22Rv1 (cell line): ENCODE data around the gene KRTAP10-10.
"Not testable (repeated sequence)": the region's sequence is repeated elsewhere in the genome, so short reads cannot be mapped to it uniquely, and the experiment has no call there.

ENCODE experiments used
- ZFX ChIP-seq: fragments of 450-650 bp; IDR thresholded peaks from 2 replicates; pipeline ENCODE4 v1.6.1; 2017; ENCODE audit warnings: antibody characterized with exemption, borderline replicate concordance
- TF ChIP-seq, protein P1 (sequence below): fragments of 450-650 bp; IDR thresholded peaks from 2 replicates; pipeline ENCODE4 v1.5.1; 2017; ENCODE audit warnings: mild to moderate bottlenecking

DNA sequence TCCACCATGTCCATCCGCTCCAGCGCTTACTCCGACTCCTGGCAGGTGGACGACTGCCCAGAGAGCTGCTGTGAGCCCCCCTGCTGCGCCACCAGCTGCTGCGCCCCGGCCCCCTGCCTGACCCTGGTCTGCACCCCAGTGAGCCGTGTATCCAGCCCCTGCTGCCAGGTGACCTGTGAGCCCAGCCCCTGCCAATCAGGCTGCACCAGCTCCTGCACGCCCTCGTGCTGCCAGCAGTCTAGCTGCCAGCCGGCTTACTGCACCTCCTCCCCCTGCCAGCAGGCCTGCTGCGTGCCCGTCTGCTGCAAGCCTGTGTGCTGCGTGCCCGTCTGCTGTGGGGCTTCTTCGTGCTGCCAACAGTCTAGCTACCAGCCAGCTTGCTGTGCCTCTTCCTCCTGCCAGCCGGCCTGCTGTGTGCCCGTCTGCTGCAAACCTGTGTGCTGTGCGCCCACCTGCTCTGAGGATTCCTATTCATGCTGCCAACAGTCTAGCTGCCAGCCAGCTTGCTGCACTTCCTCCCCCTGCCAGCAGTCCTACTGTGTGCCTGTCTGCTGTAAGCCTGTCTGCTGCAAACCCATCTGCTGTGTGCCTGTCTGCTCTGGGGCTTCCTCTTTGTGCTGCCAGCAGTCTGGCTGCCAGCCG lies 9.9 kb upstream of the KRTAP10-10 start:
- TF ChIP-seq, protein P1, sequence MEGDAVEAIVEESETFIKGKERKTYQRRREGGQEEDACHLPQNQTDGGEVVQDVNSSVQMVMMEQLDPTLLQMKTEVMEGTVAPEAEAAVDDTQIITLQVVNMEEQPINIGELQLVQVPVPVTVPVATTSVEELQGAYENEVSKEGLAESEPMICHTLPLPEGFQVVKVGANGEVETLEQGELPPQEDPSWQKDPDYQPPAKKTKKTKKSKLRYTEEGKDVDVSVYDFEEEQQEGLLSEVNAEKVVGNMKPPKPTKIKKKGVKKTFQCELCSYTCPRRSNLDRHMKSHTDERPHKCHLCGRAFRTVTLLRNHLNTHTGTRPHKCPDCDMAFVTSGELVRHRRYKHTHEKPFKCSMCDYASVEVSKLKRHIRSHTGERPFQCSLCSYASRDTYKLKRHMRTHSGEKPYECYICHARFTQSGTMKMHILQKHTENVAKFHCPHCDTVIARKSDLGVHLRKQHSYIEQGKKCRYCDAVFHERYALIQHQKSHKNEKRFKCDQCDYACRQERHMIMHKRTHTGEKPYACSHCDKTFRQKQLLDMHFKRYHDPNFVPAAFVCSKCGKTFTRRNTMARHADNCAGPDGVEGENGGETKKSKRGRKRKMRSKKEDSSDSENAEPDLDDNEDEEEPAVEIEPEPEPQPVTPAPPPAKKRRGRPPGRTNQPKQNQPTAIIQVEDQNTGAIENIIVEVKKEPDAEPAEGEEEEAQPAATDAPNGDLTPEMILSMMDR: not testable (repeated sequence)
- TF ChIP-seq ZFX: not testable (repeated sequence)
